GM23248 (cell line): ENCODE measurements around the gene ADAMTS14. TPM values are rescaled to one million over a fixed set of nuclear protein-coding genes. Genes with fewer than 3 reads are reported as not detected.

Source experiments
- DNase-seq: peaks from one replicate; pipeline ENCODE4 v3.0.0-alpha.2; 2015
- H2AFZ ChIP-seq: fragments of 200-600 bp; sonication (generic); 2 replicates; pipeline ENCODE4 v1.6.1; 2016; ENCODE audit warnings: antibody characterized with exemption
- H3F3A ChIP-seq: fragments of 200-600 bp; sonication (generic); 2 replicates; pipeline ENCODE4 v1.6.1; 2016; ENCODE audit warnings: mild to moderate bottlenecking, antibody characterized with exemption, mixed run types; ENCODE audit not compliant: insufficient read depth
- H3K27ac ChIP-seq: fragments of 200-600 bp; sonication (generic); 2 replicates; pipeline ENCODE4 v1.5.1; 2016; ENCODE audit warnings: mild to moderate bottlenecking
- H3K27me3 ChIP-seq: fragments of 200-600 bp; sonication (generic); replicated peaks from 2 replicates; pipeline ENCODE4 v1.6.1; 2016; ENCODE audit warnings: mild to moderate bottlenecking; ENCODE audit not compliant: insufficient read depth
- H3K36me3 ChIP-seq: fragments of 200-600 bp; sonication (generic); 2 replicates; pipeline ENCODE4 v1.6.1; 2016; ENCODE audit warnings: low read depth, mild to moderate bottlenecking
- H3K4me1 ChIP-seq: fragments of 200-600 bp; sonication (generic); 2 replicates; pipeline ENCODE4 v1.6.1; 2016; ENCODE audit warnings: mild to moderate bottlenecking; ENCODE audit not compliant: insufficient read depth
- H3K4me2 ChIP-seq: fragments of 200-600 bp; sonication (generic); one replicate; pipeline ENCODE4 v1.6.1; 2016; ENCODE audit warnings: mild to moderate bottlenecking; ENCODE audit not compliant: unreplicated experiment
- H3K4me3 ChIP-seq: fragments of 200-600 bp; sonication (generic); 2 replicates; pipeline ENCODE4 v1.5.1; 2016; ENCODE audit warnings: mild to moderate bottlenecking
- H3K79me2 ChIP-seq: fragments of 200-600 bp; sonication (generic); 2 replicates; pipeline ENCODE4 v1.6.1; 2016; ENCODE audit warnings: mild to moderate bottlenecking; ENCODE audit not compliant: insufficient read depth
- H3K9ac ChIP-seq: fragments of 200-600 bp; sonication (generic); 2 replicates; pipeline ENCODE4 v1.6.1; 2016; ENCODE audit warnings: mild to moderate bottlenecking
- H3K9me2 ChIP-seq: fragments of 200-600 bp; sonication (generic); 2 replicates; pipeline ENCODE4 v1.6.1; 2016; ENCODE audit warnings: mixed run types, mild to moderate bottlenecking, moderate library complexity; ENCODE audit not compliant: insufficient read depth
- H3K9me3 ChIP-seq: fragments of 200-600 bp; sonication (generic); one replicate; pipeline ENCODE4 v1.6.1; 2017; ENCODE audit warnings: low read depth
- H4K20me1 ChIP-seq: fragments of 200-600 bp; sonication (generic); 2 replicates; pipeline ENCODE4 v1.6.0; 2016; ENCODE audit not compliant: insufficient read depth
- EZH2 ChIP-seq: fragments of 200-600 bp; sonication (generic); IDR thresholded peaks from 2 replicates; pipeline ENCODE4 v1.6.1; 2018; ENCODE audit warnings: antibody characterized with exemption, mild to moderate bottlenecking; ENCODE audit not compliant: insufficient read depth, poor library complexity, severe bottlenecking
- EZH2phosphoT487 ChIP-seq: fragments of 200-600 bp; sonication (generic); IDR thresholded peaks from 2 replicates; pipeline ENCODE4 v1.6.1; 2018; ENCODE audit warnings: antibody characterized with exemption, moderate library complexity, mild to moderate bottlenecking, low read depth; ENCODE audit not compliant: insufficient read depth
- WGBS, 2 experiments: methylation state at CpG; one replicate each; pipeline ENCODE4 v1.1.6; 2015 to 2017; ENCODE audit warnings: low lambda C conversion rate in 2 of 2, low coverage in 1 of 2; ENCODE audit errors: missing lambda C conversion rate in 2 of 2; 5-methylcytosine and 5-hydroxymethylcytosine counted together
- in situ Hi-C: fragments of 300-500 bp; cut with MboI; formaldehyde crosslinking; loops from 2 replicates; pipeline ENCODE4 v1.15.0; 2020
- polyA plus RNA-seq: library from polyadenylated mRNA; unstranded; fragments of >200 nt; fragmentation: Nextera tagmentation; extraction: Ambion mirVana; gene quantifications from 2 replicates; pipeline ENCODE4 v1.2.1, GENCODE V29; 2016
- total RNA-seq: library from RNA; depleted of rRNA; stranded (reverse); fragments of >200 nt; shearing (Covaris generic); gene quantifications from 2 replicates; pipeline ENCODE4 v1.2.3, GENCODE V29; 2014

ADAMTS14 gene
- total and polyA plus RNA-seq, 2 experiments from 2014 or later: 0.91 to 0.97 TPM

DNA sequence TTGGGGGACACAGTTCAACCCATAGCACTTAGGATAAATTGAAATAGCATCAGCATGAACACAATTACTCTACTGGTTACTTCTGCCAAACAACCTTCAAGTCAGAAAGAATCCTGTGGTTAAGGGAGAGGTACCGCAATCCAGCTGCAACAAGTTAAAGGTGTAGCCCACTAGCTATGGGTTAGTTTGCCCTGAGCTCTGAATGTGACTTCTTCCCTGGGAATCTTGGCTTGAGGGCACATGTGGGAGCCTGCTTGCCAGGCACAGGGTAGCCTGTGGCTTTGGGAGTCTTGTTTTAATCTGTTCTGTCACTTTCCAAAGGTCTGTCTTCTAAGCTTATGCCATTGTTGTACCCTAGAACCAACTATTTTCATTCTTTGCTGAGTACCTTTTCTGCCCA lies 134.5 kb downstream of the ADAMTS14 start:
- Histone ChIP-seq H4K20me1 (no peaks in the 10 kb centered on the region), H3K4me1 (peaks cover 18% of the 10 kb centered on the region), H2AFZ (no peak overlapping the region), H3K27ac (no peak overlapping the region), H3K27me3 (no peaks in the 10 kb centered on the region), H3K4me3 (no peak overlapping the region), H3K4me2 (no peak overlapping the region), H3K79me2 (no peaks in the 10 kb centered on the region), H3K36me3 (no peaks in the 10 kb centered on the region), H3K9ac (no peak overlapping the region), H3F3A (no peaks in the 10 kb centered on the region; the same call in 1 of the 2 replicates), H3K9me2 (no peaks in the 10 kb centered on the region), H3K9me3 (no peaks in the 10 kb centered on the region)
- DNase-seq: no peak
- in situ Hi-C loops: no loop called here
- whole genome bisulfite sequencing, 2 experiments: 92 to 100% methylated on average over 1 of the region's 1 CpG
- TF ChIP-seq EZH2phosphoT487: no peak
- TF ChIP-seq EZH2: no peak

DNA sequence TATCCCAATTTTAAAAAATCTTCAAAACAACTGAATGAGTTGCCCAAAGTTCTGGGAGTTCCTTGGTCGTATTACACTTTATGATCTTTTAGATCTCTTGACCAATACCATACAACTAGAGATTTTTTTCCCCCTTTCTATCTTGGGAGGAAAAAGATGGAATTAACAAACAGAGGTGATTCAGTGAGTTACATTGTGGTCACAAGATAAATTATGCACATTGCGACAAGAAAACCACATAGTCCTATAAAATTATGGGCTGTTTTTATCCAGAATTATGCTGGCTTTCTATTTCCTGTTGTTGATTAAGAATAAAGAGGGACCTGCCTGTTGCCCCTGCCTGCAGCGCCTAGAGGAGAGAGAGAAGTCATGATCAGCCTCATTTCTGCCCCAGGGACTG lies 135.2 kb downstream of the ADAMTS14 start:
- no peak overlapping the region for H3K4me2 ChIP-seq
- DNase-seq: peak; percentile 14
- WGBS, 2 experiments: 56% methylated on average over 3 of the region's 3 CpGs

GRCh38 chr10:70809011-70809611 lies 136.8 kb downstream of the ADAMTS14 start:
- peak; percentile 32 for DNase-seq
- Histone ChIP-seq H3K27me3 (no peaks in the 10 kb centered on the region), H3K4me3 (no peak overlapping the region), H3K27ac (no peak overlapping the region), H3K36me3 (no peaks in the 10 kb centered on the region), H3K9me2 (no peaks in the 10 kb centered on the region), H3K4me1 (peaks cover 18% of the 10 kb centered on the region), H3K9me3 (no peaks in the 10 kb centered on the region), H3K4me2 (no peak overlapping the region), H2AFZ (no peak overlapping the region), H3F3A (no peaks in the 10 kb centered on the region; the same call in 1 of the 2 replicates), H3K79me2 (no peaks in the 10 kb centered on the region), H4K20me1 (no peaks in the 10 kb centered on the region), H3K9ac (no peak overlapping the region)
- 80 to 88% methylated on average over 4 to 6 of the region's 6 CpGs for WGBS, 2 experiments
- in situ Hi-C loops: no loop called here
- TF ChIP-seq EZH2 (no peak), EZH2phosphoT487 (no peak)

More for the DNA sequence above, 135.2 kb downstream of the ADAMTS14 start:
- H3K27ac ChIP-seq: no peak overlapping the region
- H4K20me1 ChIP-seq: no peaks in the 10 kb centered on the region
- H3K4me1 ChIP-seq: peaks cover 18% of the 10 kb centered on the region
- TF ChIP-seq EZH2phosphoT487: no peak
- no peak for TF ChIP-seq EZH2
- H3K27me3 ChIP-seq: no peaks in the 10 kb centered on the region
- no peak overlapping the region for H2AFZ ChIP-seq
- H3K4me3 ChIP-seq: no peak overlapping the region
- in situ Hi-C loops: no loop called here
- no peaks in the 10 kb centered on the region for H3K79me2 ChIP-seq
- no peaks in the 10 kb centered on the region for H3K36me3 ChIP-seq
- no peaks in the 10 kb centered on the region for H3K9me3 ChIP-seq
- H3F3A ChIP-seq: no peaks in the 10 kb centered on the region; the same call in 1 of the 2 replicates
- no peaks in the 10 kb centered on the region for H3K9me2 ChIP-seq
- no peak overlapping the region for H3K9ac ChIP-seq

GRCh38 chr10:70809726-70810125 lies 137.4 kb downstream of the ADAMTS14 start:
- no peaks in the 10 kb centered on the region for H3K9me3 ChIP-seq
- H3K4me1 ChIP-seq: peaks cover 12% of the 10 kb centered on the region
- in situ Hi-C loops: loop anchor here (5.0 kb wide), 1 partner anchor 73 kb away; no protein-coding TSS in a partner anchor
- no peaks in the 10 kb centered on the region for H3K79me2 ChIP-seq
- 78 to 89% methylated on average over 2 of the region's 2 CpGs for WGBS, 2 experiments
- no peak overlapping the region for H2AFZ ChIP-seq
- H4K20me1 ChIP-seq: no peaks in the 10 kb centered on the region
- DNase-seq: no peak
- H3K9ac ChIP-seq: no peak overlapping the region
- H3K4me2 ChIP-seq: no peak overlapping the region
- H3F3A ChIP-seq: no peaks in the 10 kb centered on the region; the same call in 1 of the 2 replicates
- no peak overlapping the region for H3K4me3 ChIP-seq
- TF ChIP-seq EZH2phosphoT487: no peak
- TF ChIP-seq EZH2: no peak
- H3K27ac ChIP-seq: no peak overlapping the region
- no peaks in the 10 kb centered on the region for H3K36me3 ChIP-seq
- no peaks in the 10 kb centered on the region for H3K27me3 ChIP-seq
- H3K9me2 ChIP-seq: no peaks in the 10 kb centered on the region

DNA sequence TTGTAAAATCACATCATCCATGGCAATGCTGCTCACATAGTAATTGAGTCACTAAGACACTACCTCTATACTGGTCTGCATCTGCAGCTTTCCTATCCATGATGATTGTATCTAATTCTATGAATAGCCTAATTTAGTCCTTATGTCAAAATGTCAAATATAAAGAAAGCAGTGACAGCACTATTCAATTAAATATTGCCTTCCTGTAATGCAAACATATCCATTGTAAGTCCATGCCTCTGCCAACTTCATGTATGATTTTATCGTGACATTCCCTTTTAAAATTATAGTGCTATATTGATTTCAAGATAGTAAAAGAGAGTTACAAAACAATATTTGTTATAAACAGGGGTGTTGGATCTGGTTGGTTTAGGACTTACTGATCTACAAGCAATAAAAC lies 138.7 kb downstream of the ADAMTS14 start:
- WGBS, 2 experiments: 48 to 53% methylated on average over 1 of the region's 1 CpG
- Histone ChIP-seq H4K20me1 (no peaks in the 10 kb centered on the region), H3K4me3 (no peak overlapping the region), H3K79me2 (no peaks in the 10 kb centered on the region), H3F3A (no peaks in the 10 kb centered on the region), H3K9me2 (no peaks in the 10 kb centered on the region), H3K36me3 (no peaks in the 10 kb centered on the region), H3K4me1 (peaks cover 10% of the 10 kb centered on the region), H3K9ac (no peak overlapping the region), H3K9me3 (no peaks in the 10 kb centered on the region), H3K4me2 (no peak overlapping the region), H3K27ac (no peak overlapping the region), H2AFZ (no peak overlapping the region), H3K27me3 (no peaks in the 10 kb centered on the region)
- no peak for DNase-seq
- no peak for TF ChIP-seq EZH2phosphoT487
- TF ChIP-seq EZH2: no peak
- in situ Hi-C loops: loop anchor here (5.0 kb wide), 1 partner anchor 71 kb away; no protein-coding TSS in a partner anchor
